GM19328 (cell line): ENCODE results near the gene NUDT2.

Source experiments
- ATAC-seq: cut with Tn5 transposase; IDR thresholded peaks from one replicate; pipeline ENCODE4 v1.9.1; 2021; ENCODE audit warnings: mild to moderate bottlenecking, moderate library complexity; ENCODE audit not compliant: unreplicated experiment

The NUDT2 gene

GRCh38 chr9:34370335-34370969, 41.1 kb downstream of the NUDT2 start:
- no peak for ATAC-seq

GRCh38 chr9:34370970-34371880, 41.9 kb downstream of the NUDT2 start:
- no peak for ATAC-seq

DNA sequence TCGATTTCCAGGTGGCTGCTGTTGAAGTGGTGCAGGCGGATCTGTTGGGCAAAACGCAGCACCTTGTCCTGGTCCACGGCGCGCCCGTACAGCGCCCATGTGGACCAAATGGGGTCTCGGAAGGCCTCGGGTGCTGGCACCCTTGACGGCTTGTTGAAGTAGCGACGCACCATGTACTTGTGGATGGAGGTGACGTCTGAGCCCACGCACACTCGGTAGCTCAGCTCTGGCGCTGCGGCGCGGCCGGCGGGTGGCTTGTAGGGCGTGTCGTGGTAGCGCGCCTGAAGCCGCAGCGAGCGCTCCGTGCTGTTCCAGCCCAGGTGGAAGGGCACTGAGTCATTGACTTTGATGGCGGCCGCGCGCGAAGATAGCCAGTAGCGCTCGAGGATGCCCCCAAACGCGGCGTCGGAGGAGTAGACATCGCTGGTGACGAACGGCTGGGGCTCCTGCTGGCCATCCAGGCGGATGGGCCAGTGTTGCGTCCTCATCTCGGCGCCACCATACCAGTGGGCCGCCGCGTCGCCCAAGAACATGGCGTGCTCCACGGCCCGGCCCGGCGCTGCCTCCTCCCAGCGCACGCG, 42.6 kb downstream of the NUDT2 start:
- no peak for ATAC-seq

GRCh38 chr9:34372467-34373011, 43.2 kb downstream of the NUDT2 start:
- no peak for ATAC-seq

DNA sequence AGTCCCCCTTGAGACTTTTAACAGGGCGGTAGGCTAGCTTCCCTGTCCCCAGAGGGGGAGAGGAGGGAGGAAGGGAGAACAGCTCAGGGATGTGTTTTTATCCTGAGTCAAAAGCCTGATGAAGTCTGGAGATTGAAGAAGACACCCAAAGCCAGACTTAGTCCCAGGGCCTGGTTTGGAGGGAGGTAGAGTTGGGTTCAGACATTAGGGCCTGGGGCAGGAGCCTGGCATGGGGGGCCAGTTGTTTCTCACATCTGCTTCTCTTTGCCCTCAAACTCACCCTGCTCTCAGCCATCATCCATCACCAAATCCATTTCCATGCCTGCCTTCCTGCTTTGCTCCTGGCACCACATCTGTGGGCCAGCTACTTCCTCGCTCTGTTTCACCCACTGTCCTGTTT, 44.4 kb downstream of the NUDT2 start:
- no peak for ATAC-seq

- ATAC-seq: no peak
These were observed 45.0 kb downstream of the NUDT2 start for GRCh38 chr9:34374339-34374738.

GRCh38 chr9:34374905-34375552, 45.7 kb downstream of the NUDT2 start:
- ATAC-seq: no peak

- no peak for ATAC-seq
These were observed 46.7 kb downstream of the NUDT2 start for GRCh38 chr9:34375901-34376595.

GRCh38 chr9:34376596-34377403, 47.4 kb downstream of the NUDT2 start, which contains the start of gene MYORG:
Gene MYORG (minus strand): TSS chr9:34376898. CDS start chr9:34372943, 3,955 bp downstream.
- ATAC-seq: peak; percentile 84

- ATAC-seq: no peak
These were observed 48.0 kb downstream of the NUDT2 start for GRCh38 chr9:34377404-34377746.

DNA sequence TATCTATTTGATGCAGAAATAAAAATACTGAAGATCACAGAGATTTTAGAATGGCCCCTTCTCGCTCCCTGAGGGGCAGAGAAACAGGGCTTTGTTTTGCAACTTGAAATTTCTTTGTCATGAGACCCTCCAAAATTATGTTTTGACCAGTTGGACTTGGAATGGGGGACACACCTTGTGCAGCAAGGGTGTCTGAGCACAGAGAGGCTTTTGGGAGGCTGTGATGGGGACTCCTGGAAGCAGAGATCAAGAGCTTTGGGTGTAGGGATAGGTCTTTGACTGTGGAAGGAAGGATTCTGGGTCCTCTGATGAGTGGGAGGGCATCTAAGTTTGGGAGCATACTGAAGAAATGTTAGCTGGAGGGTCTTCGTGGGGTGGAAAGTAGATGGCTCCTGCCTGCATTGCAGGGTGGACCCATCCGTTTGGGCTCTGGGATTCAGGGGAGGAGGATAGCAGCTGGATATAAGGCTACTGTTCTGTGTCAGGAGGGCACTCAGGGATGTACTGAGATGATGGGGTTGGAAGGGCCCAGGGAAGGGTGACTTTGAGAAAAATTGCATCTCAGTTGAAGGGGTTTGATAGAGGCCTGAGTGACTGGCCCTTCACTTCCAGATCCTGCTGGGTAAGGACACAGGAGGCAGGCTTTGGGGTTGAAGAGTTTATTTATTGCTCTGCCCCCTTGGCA, 49.1 kb downstream of the NUDT2 start:
- ATAC-seq: no peak

DNA sequence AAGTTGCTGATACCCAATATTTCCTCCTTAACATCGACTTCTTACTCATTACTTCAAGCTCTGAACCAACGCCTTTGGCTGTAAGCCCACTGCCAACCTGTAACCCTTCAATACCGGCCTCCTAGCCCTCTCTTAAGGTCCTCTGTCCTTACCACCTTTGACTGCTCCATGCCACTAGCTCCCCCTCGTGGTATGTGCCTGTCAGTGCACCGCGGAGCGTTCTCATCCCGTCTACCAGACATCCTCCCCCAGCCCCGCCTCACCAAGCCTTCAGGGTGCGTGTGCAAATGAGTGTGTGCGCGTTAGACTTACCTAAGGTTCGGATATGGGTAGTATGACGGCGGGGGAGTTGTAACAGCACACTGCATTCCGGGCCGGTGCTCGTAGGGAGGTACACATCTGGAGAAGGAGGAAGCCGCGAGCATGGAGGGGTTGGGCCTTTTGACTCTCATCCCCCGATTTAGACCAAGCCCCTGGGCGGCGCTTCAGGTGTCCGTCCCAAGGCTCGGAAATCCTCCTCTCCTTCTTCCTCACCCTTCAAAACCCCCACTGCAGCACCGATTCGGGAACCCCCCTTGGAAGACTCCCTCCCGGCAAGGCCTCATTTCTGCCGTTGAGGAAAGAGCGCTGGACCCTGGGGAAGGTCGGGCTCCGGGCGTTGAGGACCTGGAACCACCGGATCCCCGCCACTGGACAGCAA, 50.1 kb downstream of the NUDT2 start:
- no peak for ATAC-seq

DNA sequence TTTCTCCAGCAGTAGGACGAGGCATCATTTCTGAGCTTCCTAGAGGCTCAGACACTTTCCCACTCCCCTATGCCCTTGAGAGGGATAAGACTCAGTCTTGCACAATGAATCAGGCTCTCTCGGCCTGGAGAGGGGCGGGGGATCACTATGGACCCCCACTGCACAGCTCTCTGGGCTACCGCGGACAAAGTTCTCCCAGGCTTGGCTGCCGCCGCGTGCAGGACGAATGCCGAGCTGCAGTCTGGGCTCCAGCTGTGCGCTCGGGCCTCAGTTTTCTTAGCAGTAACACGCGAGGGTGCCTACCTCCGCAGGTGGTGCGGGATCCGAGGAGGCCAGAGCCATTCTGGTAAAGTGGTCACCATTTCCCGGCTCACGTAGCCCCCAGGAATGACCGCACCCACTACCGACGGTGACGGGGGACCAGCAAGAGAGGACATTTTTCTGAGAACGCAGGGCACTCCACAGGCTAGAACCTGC, 50.7 kb downstream of the NUDT2 start:
- no peak for ATAC-seq

DNA sequence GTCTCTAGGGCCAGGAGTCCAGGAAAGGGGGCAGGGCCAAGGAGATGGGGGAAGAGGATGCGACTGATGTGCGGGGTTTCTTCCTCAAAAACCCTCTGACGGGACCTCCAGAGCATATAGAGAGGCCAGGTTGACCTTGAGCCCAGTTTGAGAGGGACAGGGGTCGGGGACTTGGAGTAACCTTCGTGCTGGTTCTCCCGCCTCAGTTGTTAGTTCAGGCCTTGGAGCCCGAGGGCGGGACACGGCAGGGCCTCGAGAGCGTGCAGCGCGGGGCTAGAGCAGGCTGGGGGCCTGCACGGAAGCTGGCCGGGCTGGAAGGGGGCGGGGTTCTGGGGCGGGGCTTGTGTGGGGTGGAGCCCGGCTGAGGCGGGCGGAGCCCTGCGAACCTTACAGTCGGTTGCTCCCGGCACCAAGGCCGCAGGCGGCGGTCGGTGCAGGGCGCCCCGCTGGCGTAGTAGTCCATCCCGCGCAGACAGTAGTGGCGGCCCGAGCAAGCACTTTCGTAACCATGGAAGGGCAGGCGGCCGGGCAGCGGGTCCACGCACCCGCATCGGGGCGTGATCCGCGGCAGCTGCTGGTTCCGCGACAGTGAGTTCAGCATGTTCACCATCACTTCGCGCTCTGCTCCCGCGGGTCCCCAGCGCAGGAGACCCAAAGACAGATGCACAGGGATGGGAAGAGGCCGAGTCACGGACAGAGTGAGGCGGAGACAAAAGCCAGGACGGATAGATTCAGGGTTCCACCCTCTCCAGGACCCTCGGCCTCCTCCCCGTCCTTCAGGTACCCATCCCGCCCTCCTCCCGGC, 51.3 kb downstream of the NUDT2 start:
- ATAC-seq: no peak

- no peak for ATAC-seq
These were observed 52.0 kb downstream of the NUDT2 start for GRCh38 chr9:34381323-34381722.

DNA sequence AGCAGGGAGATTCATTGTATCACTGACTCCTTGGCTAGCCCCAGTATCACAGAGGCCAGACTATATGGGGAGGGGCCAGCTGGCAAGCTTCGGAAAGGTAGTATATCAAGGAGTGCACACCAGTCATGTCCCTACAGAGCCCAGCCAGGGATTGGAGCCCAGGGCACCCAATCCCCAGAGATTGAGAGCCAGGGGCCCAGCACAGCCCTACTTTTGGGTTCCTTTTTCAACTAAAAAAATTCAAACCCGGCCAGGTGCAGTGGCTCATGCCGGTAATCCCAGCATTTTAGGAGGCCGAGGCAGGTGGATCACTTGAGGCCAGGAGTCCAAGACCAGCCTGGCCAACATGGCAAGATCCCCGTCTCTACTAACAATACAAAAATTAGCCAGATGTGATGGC, 52.7 kb downstream of the NUDT2 start:
- no peak for ATAC-seq

DNA sequence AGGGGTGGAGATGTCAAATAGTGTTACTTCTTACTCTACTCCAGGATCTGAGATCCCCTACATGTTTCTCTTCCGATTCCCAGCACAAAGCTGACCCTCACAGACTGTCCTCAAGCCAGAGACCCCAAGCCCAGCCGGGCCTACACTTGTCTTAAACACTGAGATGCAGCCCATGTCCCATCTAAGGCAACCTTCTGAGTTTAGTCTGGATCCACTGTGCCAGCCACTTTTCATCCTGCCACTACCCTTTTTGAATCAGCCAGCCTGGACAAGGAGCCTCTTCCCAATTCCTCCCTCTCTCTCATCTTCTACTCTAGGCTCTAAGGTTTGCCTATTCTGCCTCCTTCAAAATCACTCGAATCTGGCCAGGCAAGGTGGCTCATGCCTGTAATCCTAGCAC, 53.5 kb downstream of the NUDT2 start:
- no peak for ATAC-seq

DNA sequence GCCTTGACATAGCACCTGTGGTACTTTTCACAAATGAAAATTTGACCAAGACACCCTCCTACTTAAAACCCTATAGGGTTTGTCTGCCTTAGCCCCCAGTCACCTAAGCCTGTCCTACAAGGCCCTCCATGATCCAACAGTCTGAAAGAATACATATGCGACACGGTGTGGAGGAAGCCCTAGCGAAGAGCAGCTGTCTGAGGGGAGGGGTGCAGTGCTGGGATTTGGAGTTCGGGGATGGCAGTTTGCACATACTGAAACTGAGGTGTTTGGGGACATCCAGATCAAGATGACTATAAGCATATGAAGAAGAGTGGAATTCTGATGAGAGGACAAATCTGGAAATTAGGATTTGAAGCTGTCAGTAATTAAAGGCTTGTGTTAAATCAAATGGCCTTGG, 54.5 kb downstream of the NUDT2 start:
- ATAC-seq: no peak
